Measurements from ENCODE around the gene OR13J1. TPM values are rescaled to one million over a fixed set of nuclear protein-coding genes. Genes with fewer than 3 reads are reported as not detected.

Gene OR13J1
- total and polyA plus RNA-seq, 4 donors, result not detected

DNA sequence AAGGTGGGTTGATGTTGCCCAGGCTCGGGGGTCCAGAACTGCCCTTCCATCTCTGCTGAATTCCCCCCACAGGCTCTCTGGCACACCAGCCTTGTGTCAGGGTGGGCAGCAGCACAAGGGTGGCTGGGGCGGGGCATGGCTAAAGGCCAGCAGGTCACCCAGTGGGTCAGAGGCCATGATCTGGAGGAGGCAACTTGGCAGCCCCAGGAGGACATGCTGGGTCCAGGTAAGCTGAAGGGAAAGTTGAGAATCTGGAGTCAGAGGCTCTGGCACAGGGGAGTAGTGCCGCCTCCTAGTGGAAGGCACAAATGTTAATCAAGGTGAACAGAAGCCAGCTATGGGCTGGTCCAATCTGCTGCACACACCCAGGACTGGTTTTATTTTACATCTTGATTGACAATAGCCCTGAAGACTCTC is 35.0 kb downstream of the OR13J1 start:
- TF ChIP-seq, protein P1, sequence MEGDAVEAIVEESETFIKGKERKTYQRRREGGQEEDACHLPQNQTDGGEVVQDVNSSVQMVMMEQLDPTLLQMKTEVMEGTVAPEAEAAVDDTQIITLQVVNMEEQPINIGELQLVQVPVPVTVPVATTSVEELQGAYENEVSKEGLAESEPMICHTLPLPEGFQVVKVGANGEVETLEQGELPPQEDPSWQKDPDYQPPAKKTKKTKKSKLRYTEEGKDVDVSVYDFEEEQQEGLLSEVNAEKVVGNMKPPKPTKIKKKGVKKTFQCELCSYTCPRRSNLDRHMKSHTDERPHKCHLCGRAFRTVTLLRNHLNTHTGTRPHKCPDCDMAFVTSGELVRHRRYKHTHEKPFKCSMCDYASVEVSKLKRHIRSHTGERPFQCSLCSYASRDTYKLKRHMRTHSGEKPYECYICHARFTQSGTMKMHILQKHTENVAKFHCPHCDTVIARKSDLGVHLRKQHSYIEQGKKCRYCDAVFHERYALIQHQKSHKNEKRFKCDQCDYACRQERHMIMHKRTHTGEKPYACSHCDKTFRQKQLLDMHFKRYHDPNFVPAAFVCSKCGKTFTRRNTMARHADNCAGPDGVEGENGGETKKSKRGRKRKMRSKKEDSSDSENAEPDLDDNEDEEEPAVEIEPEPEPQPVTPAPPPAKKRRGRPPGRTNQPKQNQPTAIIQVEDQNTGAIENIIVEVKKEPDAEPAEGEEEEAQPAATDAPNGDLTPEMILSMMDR (IDR thresholded peaks at IDR 0.05; ENCODE audit: low read depth, low read length, missing input control), result no peak
- TF ChIP-seq, protein P2, sequence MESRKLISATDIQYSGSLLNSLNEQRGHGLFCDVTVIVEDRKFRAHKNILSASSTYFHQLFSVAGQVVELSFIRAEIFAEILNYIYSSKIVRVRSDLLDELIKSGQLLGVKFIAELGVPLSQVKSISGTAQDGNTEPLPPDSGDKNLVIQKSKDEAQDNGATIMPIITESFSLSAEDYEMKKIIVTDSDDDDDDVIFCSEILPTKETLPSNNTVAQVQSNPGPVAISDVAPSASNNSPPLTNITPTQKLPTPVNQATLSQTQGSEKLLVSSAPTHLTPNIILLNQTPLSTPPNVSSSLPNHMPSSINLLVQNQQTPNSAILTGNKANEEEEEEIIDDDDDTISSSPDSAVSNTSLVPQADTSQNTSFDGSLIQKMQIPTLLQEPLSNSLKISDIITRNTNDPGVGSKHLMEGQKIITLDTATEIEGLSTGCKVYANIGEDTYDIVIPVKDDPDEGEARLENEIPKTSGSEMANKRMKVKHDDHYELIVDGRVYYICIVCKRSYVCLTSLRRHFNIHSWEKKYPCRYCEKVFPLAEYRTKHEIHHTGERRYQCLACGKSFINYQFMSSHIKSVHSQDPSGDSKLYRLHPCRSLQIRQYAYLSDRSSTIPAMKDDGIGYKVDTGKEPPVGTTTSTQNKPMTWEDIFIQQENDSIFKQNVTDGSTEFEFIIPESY (IDR thresholded peaks at IDR 0.05), result no peak
- TF ChIP-seq, protein P3, sequence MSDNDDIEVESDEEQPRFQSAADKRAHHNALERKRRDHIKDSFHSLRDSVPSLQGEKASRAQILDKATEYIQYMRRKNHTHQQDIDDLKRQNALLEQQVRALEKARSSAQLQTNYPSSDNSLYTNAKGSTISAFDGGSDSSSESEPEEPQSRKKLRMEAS (IDR thresholded peaks at IDR 0.05), result no peak
- TF ChIP-seq, protein P4, sequence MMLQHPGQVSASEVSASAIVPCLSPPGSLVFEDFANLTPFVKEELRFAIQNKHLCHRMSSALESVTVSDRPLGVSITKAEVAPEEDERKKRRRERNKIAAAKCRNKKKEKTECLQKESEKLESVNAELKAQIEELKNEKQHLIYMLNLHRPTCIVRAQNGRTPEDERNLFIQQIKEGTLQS (IDR thresholded peaks at IDR 0.05), result no peak
- TF ChIP-seq FOXA2 (IDR thresholded peaks at IDR 0.05) (no peak), GABPA (IDR thresholded peaks at IDR 0.05 in 1 of 2, conservative IDR thresholded peaks at IDR 0.05 in 1 of 2) (no peak), JUND (IDR thresholded peaks at IDR 0.05) (no peak), RXRA (IDR thresholded peaks at IDR 0.05) (no peak), NR2F2 (IDR thresholded peaks at IDR 0.05) (no peak), HNF4G (IDR thresholded peaks at IDR 0.05) (no peak), RAD21 (IDR thresholded peaks at IDR 0.05) (no peak), FOXA1 (IDR thresholded peaks at IDR 0.05) (no peak), YY1 (IDR thresholded peaks at IDR 0.05) (no peak), HNF4A (conservative IDR thresholded peaks at IDR 0.05) (no peak)
- Histone ChIP-seq H3K36me3 (ENCODE audit: control insufficient read depth in 4 of 4, insufficient read depth in 3 of 4, low read depth in 1 of 4, low read length in 3 of 4) (no peaks in the 10 kb centered on the region), H3K4me1 (ENCODE audit: control insufficient read depth in 4 of 4, insufficient read depth in 4 of 4, low read length in 3 of 4) (peaks cover 16 to 30% (median 23%) of the 10 kb centered on the region in 4 donors), H3K9ac (ENCODE audit: low read depth in 1 of 2, low read length in 2 of 2) (no peak overlapping the region), H3K4me3 (ENCODE audit: low read depth in 1 of 3, low read length in 3 of 3) (no peak overlapping the region), H3K27ac (ENCODE audit: low read depth in 1 of 2, low read length in 2 of 2) (peak overlapping the region; percentile 55 to 59), H3K27me3 (ENCODE audit: control insufficient read depth in 4 of 4, insufficient read depth in 4 of 4, low read length in 3 of 4) (no peaks in the 10 kb centered on the region), H3K9me3 (ENCODE audit: control insufficient read depth in 4 of 4, low read length in 3 of 4) (no peaks in the 10 kb centered on the region)
- no peak for DNase-seq (ENCODE audit: low spot score)
- WGBS, result 93% methylated on average over 3 of the region's 3 CpGs

DNA sequence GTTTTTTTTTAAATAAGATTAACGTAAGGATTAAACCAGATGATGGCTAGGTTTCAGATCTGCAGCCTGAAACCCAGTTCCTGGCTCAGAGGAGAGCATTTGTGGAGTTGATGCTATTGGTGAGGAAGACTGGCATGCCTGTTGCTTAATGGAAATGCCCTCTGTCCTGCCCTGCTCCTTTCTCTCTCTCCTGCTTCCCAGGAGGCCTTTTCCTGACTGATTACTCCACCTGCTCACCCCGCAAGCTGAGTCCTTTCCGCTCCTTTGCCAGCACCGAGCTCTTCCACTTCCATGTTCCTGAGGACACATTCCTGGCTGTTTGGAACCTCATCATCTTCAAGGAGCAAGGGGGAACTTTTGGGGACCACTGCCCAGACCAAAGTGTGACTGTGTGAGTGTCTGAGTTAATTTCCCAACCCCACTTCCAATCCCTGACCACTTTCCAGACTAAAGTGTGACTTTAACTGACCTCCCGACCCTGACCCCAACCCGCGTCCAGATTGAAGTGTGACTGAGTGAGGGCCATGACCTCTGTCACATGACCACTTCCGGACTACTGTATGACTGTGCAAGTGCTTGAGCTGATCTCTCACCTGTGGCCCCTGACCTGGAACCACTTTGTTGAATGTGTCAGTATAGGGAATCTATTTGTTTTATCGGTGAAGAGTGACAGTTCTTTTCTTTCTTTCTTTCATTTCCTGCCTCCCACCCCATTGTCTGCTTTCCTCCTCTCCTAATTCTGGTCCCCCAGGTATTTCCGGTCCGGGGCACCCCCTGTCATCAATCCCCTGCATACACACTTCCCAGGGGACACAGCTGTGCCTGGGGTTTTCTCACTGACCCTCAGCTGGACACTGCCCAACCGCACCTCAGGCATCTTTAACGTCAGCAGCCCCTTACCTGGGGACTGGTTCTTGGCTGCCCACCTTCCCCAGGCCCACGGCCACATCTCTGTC is 35.7 kb downstream of the OR13J1 start:
- Histone ChIP-seq H3K27ac (ENCODE audit: low read depth in 1 of 2, low read length in 2 of 2) (peak overlapping the region; percentile 55 to 59), H3K4me3 (ENCODE audit: low read depth in 1 of 3, low read length in 3 of 3) (no peak overlapping the region), H3K36me3 (ENCODE audit: control insufficient read depth in 4 of 4, insufficient read depth in 3 of 4, low read depth in 1 of 4, low read length in 3 of 4) (no peaks in the 10 kb centered on the region), H3K27me3 (ENCODE audit: control insufficient read depth in 4 of 4, insufficient read depth in 4 of 4, low read length in 3 of 4) (no peaks in the 10 kb centered on the region), H3K9me3 (ENCODE audit: control insufficient read depth in 4 of 4, low read length in 3 of 4) (no peaks in the 10 kb centered on the region), H3K4me1 (ENCODE audit: control insufficient read depth in 4 of 4, insufficient read depth in 4 of 4, low read length in 3 of 4) (peaks cover 16 to 37% (median 30%) of the 10 kb centered on the region in 4 donors), H3K9ac (ENCODE audit: low read depth in 1 of 2, low read length in 2 of 2) (no peak overlapping the region)
- 65% methylated on average over 14 of the region's 14 CpGs for WGBS
- DNase-seq (ENCODE audit: low spot score), result peak; percentile 62
- no peak for TF ChIP-seq YY1 (IDR thresholded peaks at IDR 0.05)
- TF ChIP-seq SP1 (IDR thresholded peaks at IDR 0.05), result peak; percentile 86
- TF ChIP-seq, protein P3 (IDR thresholded peaks at IDR 0.05), result peak; percentile 76
- peak in 1 of 2 donors; percentile 50 for TF ChIP-seq EGR1 (IDR thresholded peaks at IDR 0.05; ENCODE audit: low read depth in 2 of 2)
- TF ChIP-seq GABPA (IDR thresholded peaks at IDR 0.05 in 1 of 2, conservative IDR thresholded peaks at IDR 0.05 in 1 of 2), result peak; percentile 59 to 82
- TF ChIP-seq JUND (IDR thresholded peaks at IDR 0.05), result no peak
- TF ChIP-seq HNF4G (IDR thresholded peaks at IDR 0.05), result peak; percentile 50
- peak; percentile 86 to 92 for TF ChIP-seq HNF4A (conservative IDR thresholded peaks at IDR 0.05)
- peak; percentile 98 for TF ChIP-seq NR2F2 (IDR thresholded peaks at IDR 0.05)
- TF ChIP-seq, protein P4 (IDR thresholded peaks at IDR 0.05), result no peak
- peak; percentile 95 to 96 for TF ChIP-seq RXRA (IDR thresholded peaks at IDR 0.05)
- TF ChIP-seq, protein P2 (IDR thresholded peaks at IDR 0.05), result peak; percentile 29
